HCT116 (cell line): ENCODE results near the gene F10. TPM values are rescaled to one million over a fixed set of nuclear protein-coding genes. Genes with fewer than 3 reads are reported as not detected.

Source experiments
- ATAC-seq: fragments of 200-7000 bp; cut with Tn5 transposase; 2 replicates; pipeline ENCODE4 v1.9.1; 2020; ENCODE audit warnings: mild to moderate bottlenecking, moderate library complexity
- BruUV-seq: library from RNA; stranded (reverse); fragments of 400-500 nt; replicated peaks from 2 replicates; lab custom pipeline; 2021; lab: Mats Ljungman, UMichigan
- CTCF ChIA-PET: fragments of 300-600 bp; sonication (Branson Sonifier 250); formaldehyde crosslinking; loops from one replicate; lab custom pipeline; 2021; ENCODE audit warnings: antibody characterized with exemption; lab: Charles Lee
- POLR2A ChIA-PET: fragments of 300-600, 350-600 bp; sonication (Branson Sonifier 250); formaldehyde crosslinking; loops from one replicate; lab custom pipeline; 2021; ENCODE audit warnings: antibody characterized with exemption; lab: Charles Lee
- RAD21 ChIA-PET, 2 experiments: fragments of 300-600 bp; sonication (Branson Sonifier 250); formaldehyde crosslinking; loops; one replicate each; lab custom pipeline; 2023; ENCODE audit warnings: low total read pairs in 2 of 2; ENCODE audit not compliant: uncharacterized antibody in 2 of 2, unreplicated experiment in 2 of 2, low non-redundant PET in 1 of 2; lab: Charles Lee
- DNase-seq: peaks from one replicate; pipeline ENCODE4 v3.0.0-alpha.2; 2010; ENCODE audit warnings: low read depth, low spot score
- H2AFZ ChIP-seq: fragments of 200-600 bp; shearing (Covaris generic), sonication (generic); 2 replicates; pipeline ENCODE4 v1.6.1; 2017; ENCODE audit warnings: low read depth, mixed run types, mixed read lengths, antibody characterized with exemption, low read length; ENCODE audit not compliant: poor library complexity, severe bottlenecking
- H3K27ac ChIP-seq: 2 replicates; pipeline ENCODE4 v1.5.1; 2012; ENCODE audit warnings: low read depth, low read length
- H3K27me3 ChIP-seq: fragments of 200-600 bp; sonication (generic); 2 replicates; pipeline ENCODE4 v1.6.1; 2016; ENCODE audit warnings: mixed run types, low read length, mixed read lengths; ENCODE audit not compliant: insufficient read depth
- H3K36me3 ChIP-seq, 2 experiments: fragments of 200-500 bp in 1 of 2; fragments of 200-600 bp in 1 of 2; sonication (Bioruptor generic) in 1 of 2; sonication (generic) in 1 of 2; 2 replicates each; pipeline versions ENCODE4 v1.5.1 to v1.6.1; 2014 to 2016; ENCODE audit warnings: low read length in 2 of 2, inconsistent platforms in 1 of 2, mixed read lengths in 1 of 2, mixed run types in 1 of 2; ENCODE audit not compliant: insufficient read depth in 2 of 2, control insufficient read depth in 1 of 2
- H3K4me1 ChIP-seq, 2 experiments: fragments of 200-600 bp in 1 of 2; sonication (generic) in 1 of 2; 2 replicates each; pipeline versions ENCODE4 v1.5.1 to v1.6.1; 2012 to 2017; ENCODE audit warnings: low read length in 2 of 2, inconsistent platforms in 1 of 2, mild to moderate bottlenecking in 1 of 2, mixed read lengths in 1 of 2, mixed run types in 1 of 2, moderate library complexity in 1 of 2; ENCODE audit not compliant: insufficient read depth in 2 of 2, control insufficient read depth in 1 of 2
- H3K4me2 ChIP-seq: fragments of 200-600 bp; sonication (generic); 2 replicates; pipeline ENCODE4 v1.6.1; 2017; ENCODE audit warnings: mixed run types, low read length, mixed read lengths
- H3K4me3 ChIP-seq, 2 experiments: fragments of 200-600 bp in 1 of 2; sonication (generic) in 1 of 2; replicated peaks in 1 of 2; 2 replicates each; pipeline ENCODE4 v1.5.1; 2011 to 2016; ENCODE audit warnings: low read length in 2 of 2, control low read depth in 1 of 2, low read depth in 1 of 2, mild to moderate bottlenecking in 1 of 2, mixed read lengths in 1 of 2, mixed run types in 1 of 2
- H3K79me2 ChIP-seq: fragments of 200-600 bp; sonication (generic); 2 replicates; pipeline ENCODE4 v1.6.1; 2017; ENCODE audit warnings: mild to moderate bottlenecking, mixed run types, low read length, moderate library complexity, mixed read lengths; ENCODE audit not compliant: insufficient read depth
- H3K9ac ChIP-seq: fragments of 200-600 bp; sonication (generic); 2 replicates; pipeline ENCODE4 v1.6.1; 2016; ENCODE audit warnings: low read length, mixed read lengths
- H3K9me2 ChIP-seq: fragments of 200-600 bp; sonication (generic), shearing (Covaris generic); 2 replicates; pipeline ENCODE4 v1.6.1; 2017; ENCODE audit warnings: mixed run types, mild to moderate bottlenecking, moderate library complexity; ENCODE audit not compliant: insufficient read depth
- H3K9me3 ChIP-seq, 2 experiments: fragments of 200-500 bp in 1 of 2; fragments of 200-600 bp in 1 of 2; sonication (Bioruptor generic) in 1 of 2; sonication (generic) in 1 of 2; 2 replicates each; pipeline ENCODE4 v1.6.1; 2014 to 2017; ENCODE audit warnings: low read length in 2 of 2, mixed read lengths in 2 of 2, inconsistent platforms in 1 of 2, low read depth in 1 of 2, mild to moderate bottlenecking in 1 of 2, mixed run types in 1 of 2, moderate library complexity in 1 of 2; ENCODE audit not compliant: control insufficient read depth in 1 of 2, insufficient read depth in 1 of 2
- H4K20me1 ChIP-seq: fragments of 200-600 bp; sonication (generic), shearing (Covaris generic); 2 replicates; pipeline ENCODE4 v1.6.1; 2017; ENCODE audit warnings: mixed run types, mild to moderate bottlenecking, moderate library complexity; ENCODE audit not compliant: insufficient read depth
- CEBPB ChIP-seq: IDR thresholded peaks from 2 replicates; pipeline ENCODE4 v1.6.1; 2012; ENCODE audit warnings: low read depth
- EGR1 ChIP-seq: IDR thresholded peaks from 2 replicates; pipeline ENCODE4 v1.6.1; 2012; ENCODE audit warnings: low read depth
- ELF1 ChIP-seq: IDR thresholded peaks from 2 replicates; pipeline ENCODE4 v1.6.1; 2012; ENCODE audit warnings: low read depth, borderline replicate concordance
- FOSL1 ChIP-seq: IDR thresholded peaks from 2 replicates; pipeline ENCODE4 v1.6.1; 2012; ENCODE audit warnings: low read depth
- JUND ChIP-seq: IDR thresholded peaks from 2 replicates; pipeline ENCODE4 v1.6.1; 2012
- MAX ChIP-seq: IDR thresholded peaks from 2 replicates; pipeline ENCODE4 v1.6.1; 2012
- POLR2AphosphoS5 ChIP-seq: IDR thresholded peaks from 2 replicates; pipeline ENCODE4 v1.6.1; 2011; ENCODE audit warnings: mild to moderate bottlenecking, low read depth, low read length, moderate library complexity
- RAD21 ChIP-seq: IDR thresholded peaks from 2 replicates; pipeline ENCODE4 v1.6.1; 2012; ENCODE audit warnings: low read depth, mild to moderate bottlenecking
- REST ChIP-seq: IDR thresholded peaks from 2 replicates; pipeline ENCODE4 v1.6.1; 2012; ENCODE audit warnings: low read depth
- SP1 ChIP-seq: IDR thresholded peaks from 2 replicates; pipeline ENCODE4 v1.6.1; 2012; ENCODE audit warnings: low read depth
- SRF ChIP-seq: IDR thresholded peaks from 2 replicates; pipeline ENCODE4 v1.6.1; 2012; ENCODE audit warnings: low read depth
- TCF7L2 ChIP-seq: IDR thresholded peaks from 2 replicates; pipeline ENCODE4 v1.7.0; 2011; ENCODE audit warnings: borderline replicate concordance, inconsistent platforms; ENCODE audit not compliant: insufficient read depth, insufficient read length; ENCODE audit errors: extremely low read depth
- YY1 ChIP-seq: IDR thresholded peaks from 2 replicates; pipeline ENCODE4 v1.6.1; 2011; ENCODE audit warnings: low read length, low read depth, moderate library complexity, mild to moderate bottlenecking; ENCODE audit not compliant: insufficient replicate concordance; ENCODE audit errors: extremely low read depth
- ZBTB33 ChIP-seq: IDR thresholded peaks from 2 replicates; pipeline ENCODE4 v1.6.1; 2011; ENCODE audit warnings: mild to moderate bottlenecking, low read length, moderate library complexity; ENCODE audit not compliant: insufficient replicate concordance; ENCODE audit errors: extremely low read depth
- ZFX ChIP-seq: fragments of 450-650 bp; IDR thresholded peaks from 2 replicates; pipeline ENCODE4 v1.6.1; 2017
- ZNF274 ChIP-seq: fragments of 200-500 bp; sonication (Bioruptor generic); IDR thresholded peaks from 2 replicates; pipeline ENCODE4 v1.6.1; 2014; ENCODE audit warnings: mild to moderate bottlenecking, low read depth, low read length, inconsistent platforms
- intact Hi-C: fragments of 100-400 bp; cut with micrococcal nuclease; formaldehyde crosslinking; loops from 2 replicates; pipeline ENCODE4 v1.10.0; 2022
- total RNA-seq: library from RNA; stranded (reverse); gene quantifications from one replicate; pipeline ENCODE4 v1.2.1, GENCODE V29; 2021; ENCODE audit not compliant: unreplicated experiment

The F10 gene
- total RNA-seq, 1 experiment from 2014 or later, result 4.0 TPM

- no peak for TF ChIP-seq REST
Measured at GRCh38 chr13:113098162-113098732, 24.4 kb upstream of the F10 start (continued).

GRCh38 chr13:113099142-113099541, 23.5 kb upstream of the F10 start:
- H3K4me3 ChIP-seq, result no peak overlapping the region
- intact Hi-C loops, result no loop called here
- no peaks in the 10 kb centered on the region for H3K9me2 ChIP-seq
- TF ChIP-seq SP1, result no peak
- no peak for TF ChIP-seq SRF
- TF ChIP-seq TCF7L2, result no peak
- TF ChIP-seq ELF1, result no peak
- no peak for TF ChIP-seq CEBPB
- TF ChIP-seq YY1, result no peak
- no peak for TF ChIP-seq EGR1
- no peak for TF ChIP-seq RAD21
- no peak for TF ChIP-seq ZFX
- TF ChIP-seq FOSL1, result no peak
- TF ChIP-seq REST, result no peak
- no peak for TF ChIP-seq MAX
- TF ChIP-seq JUND, result no peak
- TF ChIP-seq POLR2AphosphoS5, result no peak
- TF ChIP-seq ZNF274, result no peak
- no peak for TF ChIP-seq ZBTB33
- RAD21 ChIA-PET, result no interaction called here
- no peaks in the 10 kb centered on the region for H4K20me1 ChIP-seq
- no peak overlapping the region for H3K27ac ChIP-seq
- H3K4me2 ChIP-seq, result no peak overlapping the region
- H3K4me1 ChIP-seq, result no peaks in the 10 kb centered on the region
- no TSS peak for BruUV-seq
- no peaks in the 10 kb centered on the region for H3K79me2 ChIP-seq
- H3K27me3 ChIP-seq, result peaks cover 5% of the 10 kb centered on the region; the same call in 1 of the 2 replicates
- ATAC-seq, result no peak
- CTCF ChIA-PET, result no interaction called here
- H2AFZ ChIP-seq, result no peak overlapping the region
- DNase-seq, result no peak
- POLR2A ChIA-PET, result no interaction called here
- no peaks in the 10 kb centered on the region for H3K36me3 ChIP-seq
- H3K9ac ChIP-seq, result no peak overlapping the region
- no peaks in the 10 kb centered on the region for H3K9me3 ChIP-seq
